ENCODE measurements around the gene CNEP1R1.
"Not testable (repeated sequence)": the region's sequence is repeated elsewhere in the genome, so short reads cannot be mapped to it uniquely, and the experiment has no call there.

The CNEP1R1 gene

DNA sequence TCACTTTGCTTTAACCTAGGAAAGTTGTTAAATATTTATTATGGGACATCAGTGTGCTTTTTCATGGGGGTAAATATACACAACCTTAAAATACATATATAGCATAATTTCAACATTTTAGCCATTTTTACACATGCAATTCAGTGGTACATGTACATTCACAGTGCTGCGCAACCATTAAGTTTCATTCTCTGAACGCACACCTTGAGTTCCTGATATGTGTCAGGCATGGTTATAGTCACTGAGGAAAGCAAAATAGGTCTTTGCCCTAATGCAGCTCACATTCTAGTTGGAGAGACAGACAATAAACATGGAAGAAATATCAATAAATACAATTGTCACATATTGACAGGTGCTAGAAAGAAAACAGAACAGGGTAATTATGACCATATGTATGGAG is 12.8 kb upstream of the CNEP1R1 start:
- intact Hi-C loops (cut with DNase I): no loop called here
- DNase-seq: no peak

DNA sequence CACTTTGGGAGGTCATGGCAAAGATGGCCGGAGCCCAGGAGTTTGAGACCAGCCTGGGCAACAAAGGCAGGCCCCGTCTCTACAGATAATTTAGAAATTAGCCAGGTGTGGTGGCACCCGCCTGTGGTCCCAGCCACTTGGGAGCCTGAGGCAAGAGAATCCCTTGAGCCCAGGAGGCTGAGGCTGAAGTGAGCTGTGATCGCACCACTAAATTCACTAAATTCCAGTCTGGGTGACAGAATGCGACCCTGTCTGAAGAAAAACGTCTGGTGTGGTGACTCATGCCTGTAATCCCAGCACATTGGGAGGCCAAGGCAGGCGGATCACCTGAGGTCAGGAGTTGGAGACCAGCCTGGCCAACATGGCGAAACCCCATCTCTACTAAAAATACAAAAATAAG is 10.8 kb upstream of the CNEP1R1 start:
- intact Hi-C loops (cut with DNase I); DNase-seq: not testable (repeated sequence)

DNA sequence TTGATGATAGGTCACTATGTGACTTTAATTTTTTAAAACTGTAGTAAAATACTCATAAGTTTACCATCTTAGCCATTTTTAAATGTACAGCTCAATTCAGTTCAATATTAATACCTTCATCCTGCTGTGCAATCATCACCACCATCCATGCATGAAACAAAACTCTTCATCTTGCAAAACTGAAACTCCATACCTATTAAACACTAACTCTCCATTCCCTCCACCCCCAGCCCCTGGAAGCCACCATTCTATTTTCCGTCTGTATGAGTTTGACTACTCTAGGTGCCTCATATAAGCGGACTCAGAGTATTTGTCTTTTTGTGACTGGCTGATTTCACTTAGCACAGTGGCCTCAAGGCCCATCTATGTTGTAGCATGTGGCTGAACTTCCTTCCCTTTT is 9.4 kb upstream of the CNEP1R1 start:
- intact Hi-C loops (cut with DNase I): no loop called here
- no peak for DNase-seq

DNA sequence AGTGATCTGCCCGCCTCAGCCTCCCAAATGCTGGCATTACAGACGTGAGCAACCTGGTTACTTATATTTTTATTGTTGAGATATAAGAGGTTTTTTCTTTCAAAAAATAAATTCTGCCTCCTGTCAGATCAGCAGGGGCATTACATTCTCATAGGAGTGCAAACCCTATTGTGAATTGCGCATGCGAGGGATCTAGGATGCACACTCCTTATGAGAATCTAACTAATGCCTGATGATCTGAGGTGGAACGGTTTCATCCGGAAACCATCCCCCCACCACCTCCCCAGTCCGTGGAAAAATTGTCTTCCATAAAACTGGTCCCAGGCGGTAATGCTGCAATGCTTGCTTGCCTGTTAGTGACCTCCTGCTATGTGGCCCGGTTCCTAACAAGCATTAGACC is 7.5 kb upstream of the CNEP1R1 start:
- no peak for DNase-seq
- intact Hi-C loops (cut with DNase I): no loop called here

DNA sequence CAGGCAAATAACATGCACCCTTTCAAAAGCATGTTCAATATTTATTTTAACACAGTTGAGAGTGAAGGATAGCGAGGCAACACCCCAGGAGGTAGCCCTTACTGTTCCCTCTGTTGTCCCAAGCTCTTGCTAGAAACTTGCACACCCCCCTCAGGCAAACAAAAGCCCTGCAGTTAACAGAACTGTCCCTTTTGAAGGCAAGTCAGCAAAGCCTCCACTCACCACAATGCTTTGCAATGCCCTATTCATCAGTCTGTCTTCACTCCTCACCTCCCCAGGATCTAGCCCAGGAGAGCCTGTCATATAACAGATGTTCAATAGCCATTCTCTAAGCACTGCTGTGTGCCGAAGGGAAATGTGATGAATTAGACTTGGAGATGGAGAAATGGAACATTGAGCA is 3.5 kb upstream of the CNEP1R1 start:
- DNase-seq: no peak
- intact Hi-C loops (cut with DNase I): no loop called here

DNA sequence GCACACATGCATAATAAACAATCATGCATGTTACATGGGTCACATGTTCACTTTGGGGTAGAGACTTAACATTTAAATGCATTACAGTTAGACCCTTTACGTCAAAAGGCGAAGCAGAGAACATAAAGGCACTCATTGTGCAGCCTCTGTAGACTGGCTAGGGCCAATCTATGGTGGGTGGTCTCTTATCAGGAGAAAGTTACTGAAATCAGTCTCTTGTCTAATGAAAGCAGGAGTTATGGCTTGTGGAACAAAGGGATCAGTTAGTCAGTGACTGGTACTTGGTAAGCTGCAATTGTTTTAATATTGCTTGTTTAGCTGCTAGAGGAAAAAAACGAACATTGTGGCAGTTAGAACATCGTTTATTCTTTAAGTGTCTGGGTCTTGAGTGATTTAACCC is 1.4 kb upstream of the CNEP1R1 start:
- no peak for DNase-seq
- intact Hi-C loops (cut with DNase I): loop anchor here (2.0 kb wide), 1 partner anchor 129 kb away; the partner anchor contains the start of gene TENT4B

DNA sequence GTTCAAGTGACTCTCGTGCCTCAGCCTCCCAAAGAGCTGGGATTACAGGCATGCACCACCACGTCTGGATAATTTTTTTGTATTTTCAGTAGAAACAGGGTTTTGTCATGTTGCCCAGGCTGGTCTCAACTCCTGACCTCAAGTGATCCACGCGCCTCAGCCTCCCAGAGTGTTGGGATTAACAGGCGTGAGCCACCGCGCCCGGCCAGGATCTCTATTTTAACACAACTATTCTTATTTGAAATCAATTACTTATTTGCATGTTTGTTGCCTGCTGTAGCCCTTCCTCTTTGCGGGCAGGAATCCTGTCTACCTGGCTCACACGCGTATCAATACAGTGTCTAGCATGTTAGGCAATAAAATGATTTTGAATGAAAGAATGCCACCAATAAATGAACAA is 818 bp upstream of the CNEP1R1 start:
- intact Hi-C loops (cut with DNase I): loop anchor here (2.0 kb wide), 1 partner anchor 129 kb away; the partner anchor contains the start of gene TENT4B
- no peak for DNase-seq

DNA sequence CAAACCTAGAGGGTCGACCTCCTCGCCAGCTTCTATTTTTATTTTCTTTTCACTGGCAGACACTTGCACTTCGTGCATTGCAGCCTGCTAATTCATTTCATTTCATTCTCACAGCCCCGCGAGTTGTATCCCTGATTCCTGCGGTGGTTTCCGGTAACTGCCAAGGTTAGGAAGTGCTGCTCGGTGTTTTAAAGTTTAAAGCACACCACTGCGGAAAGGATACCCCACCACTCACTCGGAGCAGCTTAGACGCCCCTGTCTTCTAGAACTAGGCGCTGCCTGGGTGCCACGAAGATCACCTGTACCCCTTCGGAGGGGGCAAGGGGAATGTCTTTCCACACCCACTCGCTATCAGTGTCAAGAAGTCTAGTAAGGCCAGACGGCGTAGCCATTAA is 509 bp downstream of the CNEP1R1 start:
- intact Hi-C loops (cut with DNase I): loop anchor here (2.0 to 5.0 kb wide), 3 partner anchors 42 to 187 kb away; partner anchors contain the start of genes HEATR3 and TENT4B
- peak in 6 of 42 donors; percentile 11 to 45 (median 16) for DNase-seq

DNA sequence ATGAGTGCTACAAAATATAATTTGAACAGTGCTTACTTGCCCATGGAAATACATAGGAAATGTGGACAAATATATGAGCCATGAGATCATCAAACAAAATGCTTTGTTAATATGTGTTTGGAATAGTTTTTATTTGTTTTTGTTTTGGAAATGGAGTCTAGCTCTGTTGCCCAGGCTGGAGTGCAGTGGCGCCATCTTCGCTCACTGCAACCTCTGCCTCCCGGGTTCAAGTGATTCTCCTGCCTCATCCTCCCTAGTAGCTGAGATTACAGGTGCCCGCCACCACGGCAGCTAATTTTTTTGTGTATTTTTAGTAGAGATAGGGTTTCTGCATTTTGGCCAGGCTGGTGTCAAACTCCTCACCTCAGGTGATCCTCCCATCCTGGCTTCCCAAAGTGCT is 2.8 kb downstream of the CNEP1R1 start:
- intact Hi-C loops (cut with DNase I): loop anchor here (5.0 kb wide), 2 partner anchors 39 to 184 kb away; partner anchors contain the start of gene HEATR3
- DNase-seq: no peak

DNA sequence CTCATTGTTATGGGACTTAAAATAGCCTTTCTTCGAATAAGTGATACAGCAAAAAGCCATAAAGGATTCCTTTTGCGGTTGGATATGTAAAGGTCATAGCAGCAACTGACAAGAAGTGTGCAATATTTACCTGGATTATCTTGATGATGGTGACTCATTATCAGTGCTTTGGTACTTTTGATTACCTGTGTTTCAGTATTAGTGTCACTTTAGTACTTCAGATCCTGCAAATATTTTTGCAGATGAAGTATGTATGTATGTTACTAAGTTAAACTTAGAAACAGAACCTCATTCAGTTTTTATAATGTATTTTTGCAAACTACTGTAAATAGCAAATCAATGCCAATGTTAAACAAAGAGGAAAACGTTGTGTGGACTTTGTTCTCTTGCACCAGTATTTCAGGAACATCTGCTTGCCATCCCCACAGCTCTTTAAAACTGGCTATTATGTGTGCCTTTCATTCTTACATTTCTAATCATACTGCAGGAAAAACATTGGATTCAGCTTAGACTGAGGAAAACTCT is 10.5 kb downstream of the CNEP1R1 start:
- no peak for DNase-seq
- intact Hi-C loops (cut with DNase I): no loop called here

DNA sequence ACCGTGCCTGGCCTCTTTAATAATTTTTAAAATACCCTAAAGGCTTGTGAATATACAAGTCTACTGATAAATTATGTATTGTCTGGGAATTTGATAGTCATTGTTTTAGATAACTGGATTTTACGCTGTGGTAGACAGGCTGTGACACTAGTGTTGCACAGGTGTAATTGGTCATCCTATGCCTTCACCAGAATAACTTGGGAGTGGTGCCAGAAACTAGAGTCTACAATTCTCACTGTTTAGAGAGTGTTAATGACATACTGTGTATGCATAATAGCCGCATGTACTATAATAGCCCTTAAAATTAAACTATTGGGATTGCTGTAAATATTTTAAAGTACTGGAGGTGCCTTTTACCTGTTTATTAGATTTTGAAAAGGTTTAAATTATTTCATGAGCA is 11.4 kb downstream of the CNEP1R1 start:
- intact Hi-C loops (cut with DNase I): no loop called here
- DNase-seq: no peak

DNA sequence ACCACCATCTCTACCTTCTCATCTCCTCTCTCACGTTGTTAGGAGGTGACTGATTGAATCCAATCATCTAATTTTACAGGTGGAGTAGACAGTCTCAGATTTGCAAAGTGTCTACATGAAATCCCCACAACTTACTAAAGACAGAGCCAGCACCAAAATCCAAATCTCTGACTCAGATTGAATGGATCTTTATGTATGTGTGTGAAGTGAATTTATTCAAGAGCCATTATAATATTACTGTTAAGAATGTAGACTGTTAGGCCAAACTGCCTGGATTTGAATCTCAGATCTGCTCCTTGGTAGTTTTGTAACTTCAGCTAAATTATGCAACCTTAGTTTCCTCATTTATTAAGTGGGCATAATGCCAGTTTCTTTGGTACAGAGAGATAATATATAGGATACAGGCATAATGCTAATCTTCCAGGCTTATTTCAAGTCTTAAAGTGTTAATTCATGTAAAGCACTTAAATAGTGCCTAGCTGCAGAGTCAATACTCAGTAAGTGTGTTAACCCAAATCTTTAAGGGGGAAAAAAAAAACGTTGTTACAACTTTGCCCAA is 12.7 kb downstream of the CNEP1R1 start:
- DNase-seq: no peak
- intact Hi-C loops (cut with DNase I): no loop called here

DNA sequence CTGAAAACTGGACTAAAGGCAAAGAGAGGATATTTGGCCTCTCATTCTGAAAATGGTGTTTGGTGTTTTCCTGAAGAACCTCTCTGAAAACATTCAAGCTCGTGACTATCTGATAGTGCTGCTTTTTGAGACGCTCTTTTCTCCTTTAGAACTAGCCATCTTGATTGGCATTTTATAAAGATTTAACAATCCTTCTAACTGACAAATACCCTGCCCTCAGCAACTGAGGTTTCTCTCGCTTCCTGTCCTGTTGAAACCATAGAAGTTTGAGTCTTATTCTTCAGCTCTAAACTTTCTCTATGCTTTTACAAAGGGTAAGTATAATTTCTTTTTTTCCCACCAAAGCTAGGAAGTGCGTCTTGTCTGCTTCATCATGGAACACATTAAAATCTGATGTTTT is 13.3 kb downstream of the CNEP1R1 start:
- intact Hi-C loops (cut with DNase I): no loop called here
- DNase-seq: no peak

DNA sequence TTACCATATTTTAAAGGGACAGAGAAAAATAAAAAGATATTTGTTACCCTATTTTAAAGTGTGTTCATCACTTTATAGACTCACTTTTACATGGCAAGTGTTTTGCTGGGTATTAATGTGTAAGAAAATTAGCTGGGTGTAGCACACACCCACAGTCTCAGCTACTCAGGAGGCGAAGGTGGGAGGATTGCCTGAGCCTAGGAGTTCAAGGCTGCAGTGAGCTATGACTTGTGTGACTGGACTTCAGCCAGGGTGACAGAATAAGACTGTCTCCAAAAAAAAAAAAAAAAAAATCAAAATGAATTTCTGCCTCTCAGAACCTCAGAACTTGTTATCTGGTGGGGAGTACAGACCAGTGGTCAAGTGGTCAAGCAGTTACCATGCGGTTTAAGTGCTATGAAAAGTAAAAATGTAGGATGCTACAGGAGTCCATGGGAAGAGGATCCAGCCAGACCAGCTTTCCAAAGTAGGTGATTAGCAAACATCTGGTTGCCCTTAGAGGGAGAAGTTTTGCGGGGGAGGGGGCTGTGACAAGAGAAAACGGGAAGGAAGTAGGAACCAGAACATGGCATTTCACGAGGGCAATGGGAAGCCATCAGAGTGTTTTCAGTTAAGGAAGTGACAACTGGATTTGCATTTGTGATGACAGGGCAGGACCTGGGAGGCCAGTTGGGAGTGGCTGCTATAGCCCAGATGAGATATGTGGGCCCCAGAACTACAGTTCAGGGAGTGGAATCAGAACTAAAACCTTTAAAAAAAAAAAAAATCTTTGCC is 13.9 kb downstream of the CNEP1R1 start:
- DNase-seq: peak in 28 of 42 donors; percentile 14 to 74 (median 38)
- intact Hi-C loops (cut with DNase I): no loop called here

DNA sequence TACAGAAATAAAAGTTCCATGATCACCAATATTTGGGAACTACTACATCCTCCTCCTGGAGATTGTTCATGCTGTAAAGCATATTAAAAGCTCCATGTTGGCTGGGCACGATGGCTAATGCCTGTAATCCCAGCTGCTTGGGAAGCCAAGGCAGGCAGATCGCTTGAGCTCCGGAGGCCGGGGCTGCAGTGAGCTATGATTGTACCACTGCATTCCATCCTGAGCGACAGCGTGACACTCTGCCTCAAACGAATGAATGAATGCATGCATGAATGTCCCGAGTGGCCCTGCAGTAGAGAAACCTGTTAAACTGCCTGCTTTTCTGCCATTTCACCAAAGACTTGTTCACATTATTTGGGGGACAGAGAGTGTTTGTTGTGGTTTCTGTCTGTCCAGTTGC is 15.0 kb downstream of the CNEP1R1 start:
- intact Hi-C loops (cut with DNase I): no loop called here
- DNase-seq: no peak

DNA sequence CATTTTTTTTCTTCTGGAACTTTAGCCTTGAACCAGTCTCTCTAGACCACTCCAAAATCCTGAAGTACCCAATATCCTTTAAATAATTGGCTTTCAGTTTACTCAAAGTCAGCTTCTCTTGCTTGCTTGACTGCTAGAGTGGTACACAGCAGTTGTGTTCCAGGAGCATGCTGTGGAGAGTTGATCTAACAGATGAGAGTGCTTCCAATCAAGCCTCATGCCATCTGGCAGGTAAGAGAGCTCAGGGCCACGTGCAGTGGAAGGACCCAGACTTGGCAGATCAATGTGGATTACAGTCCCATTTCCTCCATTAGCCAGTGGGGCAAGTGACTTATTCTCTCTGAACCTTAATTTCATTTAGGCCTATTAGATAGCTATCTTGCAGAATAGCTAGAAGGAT is 15.7 kb downstream of the CNEP1R1 start:
- no peak for DNase-seq
- intact Hi-C loops (cut with DNase I): no loop called here

DNA sequence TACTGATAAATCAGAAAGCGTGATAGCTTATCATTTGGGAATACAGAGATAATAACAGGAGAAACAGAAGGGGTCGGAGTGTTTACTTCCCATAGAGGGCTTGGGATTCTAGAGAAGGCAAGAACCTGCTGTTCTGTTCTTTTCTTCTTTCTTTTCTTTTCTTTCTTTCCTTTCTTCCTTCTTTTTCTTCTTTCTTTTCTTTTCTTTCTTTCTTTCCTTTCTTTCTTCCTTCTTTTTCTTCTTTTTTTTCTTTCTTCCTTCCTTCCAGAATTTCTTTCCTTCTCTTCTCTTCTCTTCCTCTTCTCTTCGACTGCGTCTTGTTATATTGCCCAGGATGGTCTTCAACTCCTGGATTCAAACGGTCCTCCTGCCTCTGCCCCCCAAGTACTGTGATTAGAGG is 18.3 kb downstream of the CNEP1R1 start:
- no peak for DNase-seq
- intact Hi-C loops (cut with DNase I): no loop called here

DNA sequence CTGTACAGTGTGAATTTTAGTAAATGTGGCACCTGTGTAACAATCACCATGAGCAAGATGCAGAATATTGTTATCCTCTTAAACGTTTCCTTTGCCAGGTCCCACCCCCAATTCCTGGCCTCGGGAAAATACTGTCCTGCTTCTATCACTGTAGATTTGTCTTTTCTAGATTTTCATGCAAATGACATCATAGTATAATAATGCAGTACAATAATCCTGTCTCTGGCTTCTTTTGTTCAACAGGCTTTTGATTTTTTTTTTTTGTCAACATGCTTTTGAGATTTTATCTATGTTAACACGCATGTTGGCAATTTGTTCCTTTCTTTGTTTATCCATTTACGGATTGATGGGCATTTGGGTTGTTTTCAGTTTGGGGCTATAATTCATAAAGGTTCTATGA is 20.4 kb downstream of the CNEP1R1 start:
- DNase-seq: no peak
- intact Hi-C loops (cut with DNase I): no loop called here

DNA sequence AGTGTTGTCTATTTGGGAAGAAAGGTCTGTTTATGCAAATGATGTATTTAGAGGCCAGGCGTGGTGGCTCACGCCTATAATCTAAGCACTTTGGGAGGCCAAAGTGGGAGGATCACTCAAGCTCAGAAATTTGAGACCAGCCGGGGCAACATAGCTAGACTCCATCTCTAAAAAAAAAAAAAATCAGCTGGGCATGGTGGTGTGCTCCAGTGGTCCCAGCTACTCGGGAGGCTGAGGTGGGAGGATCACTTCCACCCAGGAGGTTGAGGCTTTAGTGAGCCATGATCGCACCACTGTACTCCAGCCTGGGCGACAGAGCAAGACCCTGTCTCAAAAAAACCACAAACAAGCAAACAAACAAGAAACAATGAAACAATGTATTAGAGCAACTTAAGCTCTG is 21.8 kb downstream of the CNEP1R1 start:
- intact Hi-C loops (cut with DNase I): no loop called here
- no peak for DNase-seq

DNA sequence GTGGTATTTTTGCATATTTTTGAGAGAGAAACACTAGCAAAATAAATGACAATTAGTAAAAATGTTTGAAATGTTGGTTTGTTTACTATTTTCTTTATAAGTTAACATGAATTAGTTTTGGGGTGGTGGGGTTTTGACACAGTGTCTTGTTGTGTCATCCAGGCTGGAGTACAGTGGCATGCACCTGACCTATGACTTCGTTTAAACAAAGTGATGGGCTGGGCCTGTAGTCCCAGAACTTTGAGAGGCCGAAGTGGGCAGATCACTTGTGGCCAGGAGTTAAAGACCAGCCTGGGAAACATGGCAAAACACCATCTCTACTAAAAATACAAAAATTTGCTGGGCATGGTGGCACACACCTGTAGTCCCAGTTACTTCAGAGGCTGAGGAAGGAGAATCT is 22.8 kb downstream of the CNEP1R1 start:
- intact Hi-C loops (cut with DNase I): no loop called here
- DNase-seq: no peak

DNA sequence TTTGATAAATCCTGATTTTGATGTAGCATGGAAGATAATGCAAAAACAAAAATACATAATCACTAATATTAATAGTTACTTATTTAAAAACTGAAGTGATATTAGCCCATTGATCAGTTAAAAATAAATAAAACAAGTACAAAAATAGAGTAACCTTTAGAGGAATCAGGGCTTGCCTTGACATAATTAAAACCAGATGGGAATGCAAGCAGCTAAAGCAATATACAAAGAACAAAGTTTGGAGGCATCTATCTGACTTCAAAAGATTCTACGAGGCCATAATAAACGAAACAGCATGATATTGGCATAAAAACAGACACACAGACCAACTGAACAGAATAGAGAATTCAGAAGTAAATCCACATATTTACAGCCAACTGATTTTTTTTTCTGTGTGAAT is 25.8 kb downstream of the CNEP1R1 start:
- no peak for DNase-seq
- intact Hi-C loops (cut with DNase I): no loop called here

All from head of caudate nucleus (tissue), 42 donors.